Spleen (tissue), 11 donors: Measurements from ENCODE around the gene ROBO1. TPM values are rescaled to one million over a fixed set of nuclear protein-coding genes. Genes with fewer than 3 reads are reported as not detected.

Experiments
- DNase-seq: peaks from one replicate; pipeline ENCODE4 v3.0.0-alpha.2; 2020
- H3K27ac ChIP-seq, 8 donors: fragments of 200-600 bp; sonication (generic) in 7 of 8; 1 replicate in 4 of 8; 2 replicates in 4 of 8; pipeline versions ENCODE4 v1.5.0 to v1.8.0; 2016 to 2021; ENCODE audit warnings: inconsistent platforms in 4 of 8, mild to moderate bottlenecking in 4 of 8, moderate library complexity in 1 of 8
- H3K27me3 ChIP-seq, 7 donors: fragments of 200-600 bp; sonication (generic) in 6 of 7; replicated peaks in 1 of 7; 1 replicate in 4 of 7; 2 replicates in 3 of 7; pipeline versions ENCODE4 v1.5.0 to v1.8.0; 2016 to 2021; ENCODE audit warnings: inconsistent platforms in 3 of 7, mild to moderate bottlenecking in 1 of 7
- H3K36me3 ChIP-seq, 6 donors: fragments of 200-600 bp; sonication (generic) in 5 of 6; 1 replicate in 4 of 6; 2 replicates in 2 of 6; pipeline versions ENCODE4 v1.5.0 to v1.8.0; 2016 to 2021; ENCODE audit warnings: inconsistent platforms in 2 of 6
- H3K4me1 ChIP-seq, 6 donors: fragments of 200-600 bp; sonication (generic) in 5 of 6; 1 replicate in 3 of 6; 2 replicates in 3 of 6; pipeline versions ENCODE4 v1.5.0 to v1.8.0; 2016 to 2021; ENCODE audit warnings: inconsistent platforms in 3 of 6
- H3K4me3 ChIP-seq, 8 donors: fragments of 200-600 bp; sonication (generic) in 7 of 8; 1 replicate in 4 of 8; 2 replicates in 4 of 8; pipeline versions ENCODE4 v1.5.0 to v1.8.0; 2016 to 2021; ENCODE audit warnings: inconsistent platforms in 4 of 8, mild to moderate bottlenecking in 4 of 8, moderate library complexity in 2 of 8
- H3K9me3 ChIP-seq, 8 donors: fragments of 200-600 bp; sonication (generic) in 7 of 8; 1 replicate in 4 of 8; 2 replicates in 4 of 8; pipeline versions ENCODE4 v1.5.0 to v1.8.0; 2016 to 2021; ENCODE audit warnings: inconsistent platforms in 4 of 8
- POLR2A ChIP-seq, 3 donors: fragments of 450-650 bp; IDR thresholded peaks; one replicate each; pipeline ENCODE4 v1.5.1; 2017; ENCODE audit warnings: antibody characterized with exemption in 3 of 3, mild to moderate bottlenecking in 1 of 3
- POLR2AphosphoS5 ChIP-seq, 3 donors: sonication (generic); formaldehyde crosslinking; IDR thresholded peaks; one replicate each; pipeline ENCODE4 v1.5.1; 2017; ENCODE audit warnings: antibody characterized with exemption in 3 of 3
- WGBS, 5 donors: extraction: QIAGEN DNeasy Blood & Tissue Kit in 3 of 5; methylation state at CpG; one replicate each; pipeline versions ENCODE4 v1.1.5 to v1.1.7; 2013 to 2018; 5-methylcytosine and 5-hydroxymethylcytosine counted together
- intact Hi-C: fragments of 100-400 bp; cut with DNase I; formaldehyde crosslinking; loops from one replicate; pipeline ENCODE4 v1.15.0; 2023; ENCODE audit warnings: low total_unique reads
- polyA plus RNA-seq, 3 donors: library from polyadenylated mRNA; stranded (reverse); fragments of 200-250 nt; gene quantifications; one replicate each; pipeline ENCODE4 v1.2.1, GENCODE V29; 2013
- total RNA-seq, 7 donors: library from RNA; depleted of rRNA in 3 of 7; stranded (reverse); fragments of >200 nt in 3 of 7; fragmentation: NEBNext Ultra II Directional in 4 of 7; extraction: Animal tissue kit (Norgen Biotek cat#: 25700) in 4 of 7; gene quantifications; one replicate each; pipeline versions ENCODE4 v1.1.0 to v1.2.1, GENCODE V29; 2016 to 2021
- TF ChIP-seq, protein P1 (sequence below), 11 experiments: fragments of 200-600 bp in 7 of 11; fragments of 450-650 bp in 4 of 11; sonication (generic) in 4 of 11; IDR thresholded peaks in 8 of 11; conservative IDR thresholded peaks in 3 of 11; 1 replicate in 7 of 11; 2 replicates in 4 of 11; pipeline versions ENCODE4 v1.4.0 to v1.8.0; 2016 to 2021; ENCODE audit warnings: antibody characterized with exemption in 11 of 11, inconsistent platforms in 4 of 11, mild to moderate bottlenecking in 1 of 11
- donor health status: healthy with polysubstance abuse.
- donor health status: DM: no; HTN: no; CAD: no; lungs with moderate emphysema.
- donor health status: DM: no; HTN: no; CAD: no.
- donor health status: Bipolar disorder and iron deficiency.
- donor health status: healthy.
- donor health status: DM: no; HTN: no; CAD: no.
- donor health status: DM: yes; HTN: yes; CAD: no.

ROBO1 gene
- total and polyA plus RNA-seq, 10 donors, result 3.4 to 37.3 (median 26.0) TPM

- no peaks in the 10 kb centered on the region for H3K4me1 ChIP-seq
- H3K9me3 ChIP-seq, result peaks cover 0 to 4% (median 0%) of the 10 kb centered on the region in 8 donors
- intact Hi-C loops, result no loop called here
- 68 to 89% (median 85%) methylated on average over 4 of the region's 4 CpGs for whole genome bisulfite sequencing, 5 donors
- DNase-seq, result no peak
- TF ChIP-seq POLR2A (IDR thresholded peaks at IDR 0.05) (no peak), POLR2AphosphoS5 (IDR thresholded peaks at IDR 0.05) (no peak)
- TF ChIP-seq, protein P1, sequence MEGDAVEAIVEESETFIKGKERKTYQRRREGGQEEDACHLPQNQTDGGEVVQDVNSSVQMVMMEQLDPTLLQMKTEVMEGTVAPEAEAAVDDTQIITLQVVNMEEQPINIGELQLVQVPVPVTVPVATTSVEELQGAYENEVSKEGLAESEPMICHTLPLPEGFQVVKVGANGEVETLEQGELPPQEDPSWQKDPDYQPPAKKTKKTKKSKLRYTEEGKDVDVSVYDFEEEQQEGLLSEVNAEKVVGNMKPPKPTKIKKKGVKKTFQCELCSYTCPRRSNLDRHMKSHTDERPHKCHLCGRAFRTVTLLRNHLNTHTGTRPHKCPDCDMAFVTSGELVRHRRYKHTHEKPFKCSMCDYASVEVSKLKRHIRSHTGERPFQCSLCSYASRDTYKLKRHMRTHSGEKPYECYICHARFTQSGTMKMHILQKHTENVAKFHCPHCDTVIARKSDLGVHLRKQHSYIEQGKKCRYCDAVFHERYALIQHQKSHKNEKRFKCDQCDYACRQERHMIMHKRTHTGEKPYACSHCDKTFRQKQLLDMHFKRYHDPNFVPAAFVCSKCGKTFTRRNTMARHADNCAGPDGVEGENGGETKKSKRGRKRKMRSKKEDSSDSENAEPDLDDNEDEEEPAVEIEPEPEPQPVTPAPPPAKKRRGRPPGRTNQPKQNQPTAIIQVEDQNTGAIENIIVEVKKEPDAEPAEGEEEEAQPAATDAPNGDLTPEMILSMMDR (IDR thresholded peaks at IDR 0.05 in 8 of 11, conservative IDR thresholded peaks at IDR 0.05 in 3 of 11), result no peak
- no peaks in the 10 kb centered on the region for H3K27me3 ChIP-seq
- no peak overlapping the region for H3K27ac ChIP-seq
- H3K4me3 ChIP-seq, result no peak overlapping the region
- no peaks in the 10 kb centered on the region for H3K36me3 ChIP-seq
Measured at GRCh38 chr3:79249701-79250100, 518.1 kb downstream of the ROBO1 start.

- H3K9me3 ChIP-seq, result peaks cover 0 to 4% (median 0%) of the 10 kb centered on the region in 8 donors
- H3K4me1 ChIP-seq, result no peaks in the 10 kb centered on the region
- TF ChIP-seq POLR2AphosphoS5 (IDR thresholded peaks at IDR 0.05) (no peak), POLR2A (IDR thresholded peaks at IDR 0.05) (no peak)
- TF ChIP-seq, protein P1 (IDR thresholded peaks at IDR 0.05 in 8 of 11, conservative IDR thresholded peaks at IDR 0.05 in 3 of 11), result no peak
- H3K27ac ChIP-seq, result peak overlapping the region in 4 of 8 donors; percentile 22 to 38 (median 36)
- H3K27me3 ChIP-seq, result no peaks in the 10 kb centered on the region
- no peak for DNase-seq
- no peak overlapping the region for H3K4me3 ChIP-seq
- H3K36me3 ChIP-seq, result no peaks in the 10 kb centered on the region
- intact Hi-C loops, result no loop called here
- WGBS, 5 donors, result 49 to 73% (median 64%) methylated on average over 1 of the region's 1 CpG
Measured at GRCh38 chr3:79247725-79248043, 520.1 kb downstream of the ROBO1 start.

DNA sequence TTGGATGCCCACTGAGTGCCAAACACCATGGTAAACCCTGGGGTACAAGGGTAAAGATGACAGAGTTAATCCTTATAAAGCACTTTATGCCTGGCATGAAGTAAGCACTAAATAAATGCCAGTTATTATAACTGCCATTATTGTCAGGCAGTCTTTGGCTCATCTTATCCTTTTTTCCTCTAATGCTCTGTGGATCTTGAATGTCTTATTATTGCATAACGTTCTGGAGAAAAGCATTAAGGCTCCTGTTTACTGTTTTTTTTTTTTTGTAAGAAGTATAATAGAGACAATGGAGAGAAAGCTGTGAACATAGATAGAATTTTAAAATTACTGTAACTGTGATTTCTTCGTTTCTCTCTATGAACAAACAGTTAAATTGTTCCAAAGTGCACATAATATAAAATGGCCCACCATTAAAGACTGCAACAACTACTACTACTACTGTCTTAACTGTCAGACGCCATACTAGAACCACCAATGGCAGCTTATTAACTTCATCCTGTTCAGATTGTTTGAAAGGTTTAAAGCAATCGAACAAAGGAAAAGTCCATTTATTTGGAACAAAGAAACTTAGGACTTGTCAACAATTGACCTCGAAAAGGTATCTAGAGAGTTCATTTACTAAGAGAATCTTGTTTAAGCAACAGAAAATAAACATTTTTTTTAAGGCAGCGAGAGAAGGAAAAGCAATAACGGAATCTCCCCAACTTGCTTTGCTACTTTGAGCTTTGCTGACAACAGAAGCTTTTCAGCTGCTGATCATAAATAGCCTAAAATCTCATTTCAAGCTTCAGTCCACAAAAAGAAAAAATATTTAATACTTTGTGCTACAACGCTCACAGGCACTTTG is 520.7 kb downstream of the ROBO1 start:
- Histone ChIP-seq H3K27me3 (no peaks in the 10 kb centered on the region), H3K4me3 (no peak overlapping the region), H3K9me3 (peaks cover 0 to 9% (median 5%) of the 10 kb centered on the region in 8 donors), H3K27ac (peak overlapping the region in 4 of 8 donors; percentile 22 to 38 (median 36)), H3K36me3 (no peaks in the 10 kb centered on the region), H3K4me1 (no peaks in the 10 kb centered on the region)
- intact Hi-C loops, result no loop called here
- WGBS, 5 donors, result 49 to 66% (median 61%) methylated on average over 8 of the region's 8 CpGs
- TF ChIP-seq POLR2A (IDR thresholded peaks at IDR 0.05), result no peak
- no peak for DNase-seq

DNA sequence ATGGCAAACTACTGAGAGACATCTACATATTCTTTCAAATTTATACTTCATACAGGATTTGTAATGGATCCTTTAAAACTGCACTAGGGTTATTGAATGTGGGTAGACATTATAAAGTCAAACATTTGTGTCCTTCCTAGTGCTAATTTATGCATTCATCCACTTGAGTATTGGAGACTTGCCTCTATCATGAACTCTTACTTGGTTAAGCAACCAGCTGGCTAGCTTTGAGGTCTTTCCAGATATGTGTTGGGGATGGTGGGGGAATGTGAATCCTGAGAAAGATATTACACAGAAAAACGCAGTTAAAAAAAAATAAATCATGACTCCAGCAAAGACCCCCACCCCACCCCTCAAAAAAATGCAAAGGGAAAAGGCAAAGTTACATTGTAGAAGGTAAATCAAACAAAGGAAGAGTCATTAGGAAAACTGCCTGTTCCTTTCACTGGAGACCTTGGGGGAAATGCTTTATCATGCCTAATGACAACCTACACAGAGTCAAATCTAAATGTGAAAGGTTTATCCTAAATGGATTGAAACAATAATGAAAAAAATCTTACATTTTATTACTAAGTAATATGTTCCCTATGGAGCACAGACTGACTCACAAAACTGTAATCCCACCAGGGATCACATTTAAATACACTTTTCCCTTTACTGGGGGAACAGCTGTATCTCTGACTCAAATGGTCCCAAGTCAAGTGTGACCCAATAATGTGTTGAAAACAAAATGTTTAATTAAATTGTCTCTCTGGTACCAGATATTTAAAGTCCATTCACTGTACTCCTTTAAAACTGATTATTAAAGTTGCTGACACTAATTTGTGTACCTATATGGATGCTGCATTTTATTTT is 522.3 kb downstream of the ROBO1 start:
- no peak for DNase-seq
- TF ChIP-seq POLR2AphosphoS5 (IDR thresholded peaks at IDR 0.05) (no peak), POLR2A (IDR thresholded peaks at IDR 0.05) (no peak)
- TF ChIP-seq, protein P1 (IDR thresholded peaks at IDR 0.05 in 8 of 11, conservative IDR thresholded peaks at IDR 0.05 in 3 of 11), result no peak
- Histone ChIP-seq H3K4me3 (no peak overlapping the region), H3K36me3 (no peaks in the 10 kb centered on the region), H3K27me3 (no peaks in the 10 kb centered on the region), H3K4me1 (no peaks in the 10 kb centered on the region), H3K27ac (no peak overlapping the region), H3K9me3 (peaks cover 0 to 20% (median 14%) of the 10 kb centered on the region in 8 donors)
- intact Hi-C loops, result no loop called here
- 10 to 36% (median 13%) methylated on average over 1 of the region's 1 CpG for WGBS, 5 donors
